Ishikawa (cell line): ENCODE results near the gene TNRC6A.

Experiments used
- CEBPB ChIP-seq: IDR thresholded peaks from 2 replicates; pipeline ENCODE4 v1.6.1; 2012
- CREB1 ChIP-seq: IDR thresholded peaks from 2 replicates; pipeline ENCODE4 v1.6.1; 2012; ENCODE audit warnings: low read depth
- EP300 ChIP-seq: IDR thresholded peaks from 2 replicates; pipeline ENCODE4 v1.6.1; 2012; ENCODE audit warnings: borderline replicate concordance
- FOXM1 ChIP-seq: IDR thresholded peaks from 2 replicates; pipeline ENCODE4 v1.6.1; 2012; ENCODE audit warnings: low read depth, borderline replicate concordance
- NFIC ChIP-seq: IDR thresholded peaks from 2 replicates; pipeline ENCODE4 v1.6.1; 2012
- RAD21 ChIP-seq: IDR thresholded peaks from 2 replicates; pipeline ENCODE4 v1.6.1; 2012; ENCODE audit warnings: low read depth
- REST ChIP-seq: IDR thresholded peaks from 2 replicates; pipeline ENCODE4 v1.6.1; 2012; ENCODE audit warnings: low read depth, mild to moderate bottlenecking
- TAF1 ChIP-seq: IDR thresholded peaks from 2 replicates; pipeline ENCODE4 v1.6.1; 2012; ENCODE audit warnings: low read depth, mild to moderate bottlenecking
- TEAD4 ChIP-seq: IDR thresholded peaks from 2 replicates; pipeline ENCODE4 v1.6.1; 2012
- USF1 ChIP-seq: IDR thresholded peaks from 2 replicates; pipeline ENCODE4 v1.6.1; 2012
- YY1 ChIP-seq: IDR thresholded peaks from 2 replicates; pipeline ENCODE4 v1.6.1; 2012; ENCODE audit warnings: low read depth
- ZBTB7A ChIP-seq: IDR thresholded peaks from 2 replicates; pipeline ENCODE4 v1.6.1; 2012; ENCODE audit warnings: low read depth
- TF ChIP-seq, protein P1 (sequence below): IDR thresholded peaks from 2 replicates; pipeline ENCODE4 v1.6.1; 2012

GRCh38 chr16:24801761-24802302, 72.4 kb downstream of the TNRC6A start:
- no peak for TF ChIP-seq TAF1
- no peak for TF ChIP-seq CREB1
- TF ChIP-seq NFIC = no peak
- TF ChIP-seq, protein P1, sequence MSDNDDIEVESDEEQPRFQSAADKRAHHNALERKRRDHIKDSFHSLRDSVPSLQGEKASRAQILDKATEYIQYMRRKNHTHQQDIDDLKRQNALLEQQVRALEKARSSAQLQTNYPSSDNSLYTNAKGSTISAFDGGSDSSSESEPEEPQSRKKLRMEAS = no peak
- TF ChIP-seq YY1 = no peak
- no peak for TF ChIP-seq USF1
- no peak for TF ChIP-seq RAD21
- TF ChIP-seq EP300 = no peak
- TF ChIP-seq CEBPB = no peak
- no peak for TF ChIP-seq FOXM1
- TF ChIP-seq REST = no peak
- TF ChIP-seq ZBTB7A = no peak
- no peak for TF ChIP-seq TEAD4
